ENCODE measurements around the gene MYCL.

Gene MYCL

GRCh38 chr1:39902460-39902807 lies 717 bp upstream of the MYCL start:
- no peaks in the 10 kb centered on the region for H4K20me1 ChIP-seq (ENCODE audit: insufficient read depth, low read length)
- DNase-seq (no peak), ATAC-seq (ENCODE audit: insufficient read depth, low read depth) (no peak)
- H3K9me3 ChIP-seq (ENCODE audit: insufficient read depth, low read length, severe bottlenecking) = no peaks in the 10 kb centered on the region
- H3K27me3 ChIP-seq (ENCODE audit: insufficient read depth, low read length, poor library complexity) = peaks cover 62% of the 10 kb centered on the region
- H3K79me2 ChIP-seq (ENCODE audit: insufficient read depth, low read length) = no peaks in the 10 kb centered on the region
- TF ChIP-seq CTCF (IDR thresholded peaks at IDR 0.05; ENCODE audit: borderline replicate concordance, extremely low read depth, low read length, poor library complexity, severe bottlenecking) (no peak), EZH2 (IDR thresholded peaks at IDR 0.05; ENCODE audit: borderline replicate concordance, low read depth, low read length, severe bottlenecking) (peak; percentile 22)
- peak overlapping the region; percentile 73 for H3K4me2 ChIP-seq (ENCODE audit: insufficient read depth, low read length)
- no peak overlapping the region; the same call in 1 of the 2 replicates for H3K9ac ChIP-seq (ENCODE audit: low read depth, low read length)
- H3K4me1 ChIP-seq (ENCODE audit: insufficient read depth, low read length) = peaks cover 14% of the 10 kb centered on the region
- H2AFZ ChIP-seq (ENCODE audit: low read depth, low read length) = no peak overlapping the region
- no peaks in the 10 kb centered on the region for H3K36me3 ChIP-seq (ENCODE audit: insufficient read depth, low read length)
- peak overlapping the region in 1 of 2 experiments; percentile 55; a peak in 3 of 4 replicates for H3K4me3 ChIP-seq (ENCODE audit: low read depth in 1 of 2, low read length in 2 of 2)
- H3K27ac ChIP-seq (ENCODE audit: low read length) = no peak overlapping the region

GRCh38 chr1:39901464-39901713 lies 328 bp downstream of the MYCL start:
- H3K4me1 ChIP-seq (ENCODE audit: insufficient read depth, low read length) = peaks cover 14% of the 10 kb centered on the region
- no peak for ATAC-seq (ENCODE audit: insufficient read depth, low read depth)
- H3K9me3 ChIP-seq (ENCODE audit: insufficient read depth, low read length, severe bottlenecking) = no peaks in the 10 kb centered on the region
- peak overlapping the region; percentile 49; the same call in 1 of the 2 replicates for H2AFZ ChIP-seq (ENCODE audit: low read depth, low read length)
- TF ChIP-seq EZH2 (IDR thresholded peaks at IDR 0.05; ENCODE audit: borderline replicate concordance, low read depth, low read length, severe bottlenecking) (no peak), CTCF (IDR thresholded peaks at IDR 0.05; ENCODE audit: borderline replicate concordance, extremely low read depth, low read length, poor library complexity, severe bottlenecking) (no peak)
- no peaks in the 10 kb centered on the region for H3K79me2 ChIP-seq (ENCODE audit: insufficient read depth, low read length)
- peak overlapping the region in 1 of 2 experiments; percentile 55; a peak in 2 of 4 replicates for H3K4me3 ChIP-seq (ENCODE audit: low read depth in 1 of 2, low read length in 2 of 2)
- no peak for DNase-seq
- H3K27ac ChIP-seq (ENCODE audit: low read length) = no peak overlapping the region
- H3K4me2 ChIP-seq (ENCODE audit: insufficient read depth, low read length) = peak overlapping the region; percentile 73
- H3K9ac ChIP-seq (ENCODE audit: low read depth, low read length) = peak overlapping the region; percentile 40; the same call in 1 of the 2 replicates
- peaks cover 72% of the 10 kb centered on the region for H3K27me3 ChIP-seq (ENCODE audit: insufficient read depth, low read length, poor library complexity)
- H4K20me1 ChIP-seq (ENCODE audit: insufficient read depth, low read length) = no peaks in the 10 kb centered on the region
- H3K36me3 ChIP-seq (ENCODE audit: insufficient read depth, low read length) = no peaks in the 10 kb centered on the region

- no peaks in the 10 kb centered on the region for H3K36me3 ChIP-seq (ENCODE audit: insufficient read depth, low read length)
- peak overlapping the region; percentile 40; the same call in 1 of the 2 replicates for H3K9ac ChIP-seq (ENCODE audit: low read depth, low read length)
- peak overlapping the region; percentile 73 for H3K4me2 ChIP-seq (ENCODE audit: insufficient read depth, low read length)
- H3K79me2 ChIP-seq (ENCODE audit: insufficient read depth, low read length) = no peaks in the 10 kb centered on the region
- H2AFZ ChIP-seq (ENCODE audit: low read depth, low read length) = no peak overlapping the region
- DNase-seq = no peak
- no peaks in the 10 kb centered on the region for H4K20me1 ChIP-seq (ENCODE audit: insufficient read depth, low read length)
- peaks cover 77% of the 10 kb centered on the region for H3K27me3 ChIP-seq (ENCODE audit: insufficient read depth, low read length, poor library complexity)
- H3K27ac ChIP-seq (ENCODE audit: low read length) = no peak overlapping the region
- no peaks in the 10 kb centered on the region for H3K9me3 ChIP-seq (ENCODE audit: insufficient read depth, low read length, severe bottlenecking)
- H3K4me1 ChIP-seq (ENCODE audit: insufficient read depth, low read length) = peaks cover 14% of the 10 kb centered on the region
- ATAC-seq (ENCODE audit: insufficient read depth, low read depth) = no peak
- H3K4me3 ChIP-seq (ENCODE audit: low read depth in 1 of 2, low read length in 2 of 2) = peak overlapping the region in 1 of 2 experiments; percentile 55; a peak in 2 of 4 replicates
- TF ChIP-seq CTCF (IDR thresholded peaks at IDR 0.05; ENCODE audit: borderline replicate concordance, extremely low read depth, low read length, poor library complexity, severe bottlenecking) = no peak
Observed at GRCh38 chr1:39900662-39901463, 854 bp downstream of the MYCL start.

Measured in DND-41 (cell line).